T-helper 2 cell treated with Interferon-gamma antibody and Interleukin-4, amounts not matched to agents 100 ng/mL and 5 ng/mL, for 36 hours (primary cell): ENCODE results near the gene MAP3K20. TPM values are rescaled to one million over a fixed set of nuclear protein-coding genes. Genes with fewer than 3 reads are reported as not detected.

Experiments
- intact Hi-C: fragments of 100-400 bp; cut with micrococcal nuclease; formaldehyde crosslinking; loops from one replicate; pipeline ENCODE4 v1.15.1; 2023
- total RNA-seq: library from RNA; stranded (reverse); gene quantifications from 2 replicates; pipeline ENCODE4 v1.2.3, GENCODE V29; 2022

Gene MAP3K20
- total RNA-seq, 1 donor from 2014 or later: 17.1 TPM

DNA sequence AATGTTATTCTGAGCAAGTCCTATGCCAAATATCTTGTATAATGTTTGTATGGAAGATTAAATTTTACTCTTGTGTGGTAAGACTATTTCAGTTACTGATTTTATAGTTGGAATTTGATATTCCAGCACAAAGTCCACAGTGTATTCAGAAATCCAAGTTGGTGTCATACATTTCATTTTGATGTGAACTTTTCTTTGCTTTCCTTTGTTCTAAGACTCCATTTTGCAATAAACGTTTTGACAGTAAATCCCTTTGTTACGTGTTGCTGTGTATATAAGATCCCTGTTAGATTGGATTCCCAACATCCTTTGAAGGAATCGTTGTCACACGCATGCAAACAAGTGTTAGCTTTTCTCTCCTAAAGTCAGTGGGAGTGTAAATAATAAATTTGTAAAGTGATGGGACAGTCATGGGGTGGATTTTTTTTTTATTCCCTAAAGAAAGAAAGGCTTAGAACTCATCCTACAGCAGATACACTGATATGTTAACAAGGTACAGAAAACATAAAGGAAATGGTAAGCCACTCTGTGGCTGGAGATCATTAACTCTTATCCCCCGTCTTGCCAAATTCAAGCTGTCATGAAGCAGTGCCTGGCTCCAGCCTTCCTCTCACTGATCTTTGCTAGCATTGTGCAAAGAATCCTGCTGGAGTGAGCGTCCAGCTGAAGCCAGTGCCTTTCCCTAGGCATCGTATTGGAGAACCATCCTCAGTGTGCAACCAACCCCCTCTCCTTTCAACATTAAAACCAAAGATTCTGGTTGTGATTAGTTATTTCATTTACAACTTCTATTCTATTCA lies 151.5 kb downstream of the MAP3K20 start:
- intact Hi-C loops: no loop called here

DNA sequence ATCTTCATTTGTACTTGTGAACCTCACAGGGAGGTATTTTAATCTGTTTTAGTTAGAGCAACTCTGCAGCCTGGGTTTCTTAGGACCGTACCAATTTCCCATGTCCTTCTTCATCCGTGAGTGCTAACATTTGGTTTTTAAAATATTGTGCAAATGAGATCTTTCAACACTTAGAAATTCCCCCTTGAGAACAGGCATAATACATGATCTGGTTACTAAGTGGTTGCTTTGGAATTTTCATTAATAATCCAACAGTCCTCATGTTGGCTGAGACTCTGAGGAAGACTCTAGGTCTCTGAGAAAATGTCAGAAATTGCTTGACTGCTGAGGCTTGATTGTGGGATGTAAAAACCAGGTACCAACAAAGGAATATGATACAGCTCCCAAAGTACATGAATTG lies 153.4 kb downstream of the MAP3K20 start:
- intact Hi-C loops: no loop called here

DNA sequence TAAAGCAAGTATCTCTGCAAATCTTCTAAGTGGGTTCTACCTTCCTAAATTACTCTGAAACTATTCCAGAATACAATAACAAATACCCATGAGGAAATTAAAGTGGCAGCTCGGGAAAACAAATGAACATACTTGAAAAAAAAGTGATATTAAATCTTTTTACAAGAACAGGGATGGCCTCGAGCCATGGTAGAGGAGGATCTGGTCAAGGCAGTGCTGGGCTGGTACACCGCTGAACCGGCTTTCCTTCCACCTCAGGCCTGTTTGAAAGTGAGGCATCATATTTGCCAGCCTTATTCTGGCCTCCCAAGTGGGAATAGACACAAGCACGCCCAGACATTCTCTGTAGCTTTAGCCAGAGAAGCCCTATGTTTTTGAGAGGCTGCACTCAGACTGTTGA lies 154.5 kb downstream of the MAP3K20 start:
- intact Hi-C loops: loop anchor here (10.0 kb wide), 1 partner anchor 125 kb away; the partner anchor contains the start of gene CDCA7

DNA sequence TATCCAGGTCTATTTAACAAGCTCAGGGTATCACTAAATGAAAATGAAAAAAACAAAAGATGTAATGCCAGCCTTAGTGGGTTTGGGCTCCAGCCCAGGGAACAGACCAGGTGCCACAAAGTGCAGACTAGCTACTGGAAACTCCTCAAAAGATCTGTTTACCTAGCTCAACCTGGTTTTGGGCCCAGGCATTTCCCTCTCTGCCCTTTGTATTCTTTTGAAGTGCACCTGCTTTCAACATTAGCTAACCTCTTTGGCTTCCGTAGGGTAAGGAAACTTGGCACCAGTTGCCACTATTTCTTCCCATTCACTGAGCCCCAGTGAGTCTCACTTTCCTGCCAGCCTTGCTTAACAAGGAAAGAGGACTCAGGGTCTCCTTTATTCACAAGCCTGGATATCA lies 155.4 kb downstream of the MAP3K20 start:
- intact Hi-C loops: loop anchor here (10.0 kb wide), 1 partner anchor 124 kb away; the partner anchor contains the start of gene CDCA7

DNA sequence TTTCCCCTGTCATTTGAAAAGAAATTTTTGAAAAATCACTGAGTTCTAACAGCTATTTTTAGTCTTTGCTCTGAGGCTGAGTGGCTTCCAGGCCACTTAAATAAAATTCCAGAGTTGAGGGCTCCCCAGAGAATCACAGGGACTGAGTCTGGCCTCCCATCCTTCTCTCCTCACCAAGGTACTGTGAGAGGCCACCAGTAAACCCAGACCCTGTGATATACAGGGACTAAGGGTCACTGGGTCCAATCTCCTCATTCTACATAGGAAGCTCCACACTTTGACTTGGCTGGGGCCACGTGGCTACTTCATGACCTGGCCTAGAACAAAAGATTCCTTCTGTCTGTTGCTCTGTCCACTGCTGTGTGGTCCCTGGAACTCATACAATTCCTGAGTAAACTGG lies 155.8 kb downstream of the MAP3K20 start:
- intact Hi-C loops: loop anchor here (10.0 kb wide), 1 partner anchor 123 kb away; the partner anchor contains the start of gene CDCA7

DNA sequence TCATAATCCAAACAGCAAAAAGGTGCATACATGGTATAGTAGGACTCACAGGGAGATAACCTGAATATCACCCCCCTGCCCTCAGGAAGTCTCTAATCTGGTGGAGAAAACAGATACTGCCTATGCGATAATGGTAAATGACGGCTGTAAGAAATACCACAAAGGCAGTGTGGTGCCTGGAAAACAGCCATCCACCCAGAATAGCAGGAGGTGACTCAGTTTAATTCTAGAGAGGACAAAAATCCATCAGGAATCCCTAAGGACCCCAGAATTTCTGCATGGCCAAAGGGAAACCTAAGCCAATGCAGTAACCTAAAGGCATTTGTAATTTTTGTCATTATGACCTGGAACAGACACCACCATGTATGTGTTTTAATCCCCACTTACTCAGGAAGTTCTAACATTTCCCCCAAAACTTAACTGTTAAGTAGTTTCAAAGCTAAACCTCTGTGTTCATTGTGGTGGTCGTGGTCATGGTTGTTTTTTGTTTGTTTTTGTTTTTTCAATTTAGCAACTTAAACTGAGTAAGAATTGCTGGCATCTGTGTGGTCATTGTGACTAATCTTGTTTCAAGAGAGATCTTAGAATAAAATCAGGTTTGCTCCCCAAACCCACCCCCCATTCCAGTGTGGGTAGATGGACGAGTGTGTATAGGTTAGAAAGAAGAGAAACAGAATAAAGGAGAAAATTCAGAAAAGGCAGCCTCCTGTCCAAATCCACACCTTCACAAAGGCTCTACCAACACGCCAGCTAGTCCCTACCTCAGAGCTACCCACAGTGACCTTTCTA lies 157.5 kb downstream of the MAP3K20 start:
- intact Hi-C loops: loop anchor here (10.0 kb wide), 1 partner anchor 122 kb away; the partner anchor contains the start of gene CDCA7

DNA sequence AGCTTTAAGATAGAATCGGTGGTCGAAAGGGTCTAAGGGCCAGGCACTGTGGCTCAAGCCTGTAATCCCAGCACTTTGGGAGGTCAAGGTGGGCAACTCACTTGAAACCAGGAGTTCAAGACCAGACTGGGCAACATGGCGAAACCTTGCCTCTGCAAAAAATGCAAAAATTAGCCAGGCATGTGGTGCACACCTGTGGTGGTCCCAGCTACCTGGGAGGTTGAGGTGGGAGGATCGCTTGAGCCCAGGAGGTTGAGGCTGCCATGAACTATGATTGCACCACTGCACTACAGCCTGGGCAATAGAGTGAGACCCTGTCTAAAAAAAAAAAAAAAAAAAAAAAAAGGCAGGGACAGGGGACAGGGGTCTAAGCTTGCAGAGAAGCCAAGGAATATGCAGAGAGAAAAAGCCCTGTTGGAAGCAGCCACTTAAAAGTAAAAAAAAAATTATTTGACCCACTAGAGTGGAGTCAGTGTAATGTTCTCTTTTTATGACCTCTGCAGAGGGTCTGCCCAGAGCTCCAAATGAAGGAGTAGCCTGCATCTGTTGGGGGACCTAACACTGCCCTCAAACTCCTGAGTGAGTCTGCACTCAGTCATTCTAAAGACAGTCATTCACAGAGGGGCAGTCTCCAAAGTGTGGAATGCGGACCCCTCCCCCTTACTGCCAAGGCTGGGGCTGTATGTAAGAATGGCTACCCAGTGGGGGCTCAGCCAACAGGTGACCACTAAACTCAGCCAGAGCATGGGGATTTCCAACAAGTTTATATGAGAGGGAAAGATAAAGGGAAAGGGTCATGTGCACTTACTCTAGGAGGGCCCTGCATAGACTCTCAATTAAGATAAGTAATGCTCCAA lies 160.5 kb downstream of the MAP3K20 start:
- intact Hi-C loops: loop anchor here (10.0 kb wide), 1 partner anchor 119 kb away; the partner anchor contains the start of gene CDCA7

DNA sequence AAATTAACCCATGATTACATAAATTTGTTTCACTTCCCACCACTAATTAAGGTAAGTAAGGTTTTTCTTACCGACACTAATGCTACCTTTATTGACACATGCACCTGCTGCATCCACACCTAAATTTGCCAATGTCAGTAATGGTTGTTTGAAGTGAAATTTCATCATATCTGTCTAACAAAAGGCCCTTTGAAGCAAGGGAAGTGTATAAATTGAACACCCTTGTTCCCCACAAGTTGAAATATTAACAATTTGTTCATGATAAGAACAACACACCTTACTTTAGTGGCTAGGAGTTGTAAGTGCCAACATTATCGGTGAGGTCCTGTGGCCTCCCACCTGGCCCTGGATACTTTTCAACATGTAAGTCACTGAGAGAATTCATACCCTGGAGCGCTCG lies 162.7 kb downstream of the MAP3K20 start:
- intact Hi-C loops: loop anchor here (10.0 kb wide), 1 partner anchor 116 kb away; the partner anchor contains the start of gene CDCA7

DNA sequence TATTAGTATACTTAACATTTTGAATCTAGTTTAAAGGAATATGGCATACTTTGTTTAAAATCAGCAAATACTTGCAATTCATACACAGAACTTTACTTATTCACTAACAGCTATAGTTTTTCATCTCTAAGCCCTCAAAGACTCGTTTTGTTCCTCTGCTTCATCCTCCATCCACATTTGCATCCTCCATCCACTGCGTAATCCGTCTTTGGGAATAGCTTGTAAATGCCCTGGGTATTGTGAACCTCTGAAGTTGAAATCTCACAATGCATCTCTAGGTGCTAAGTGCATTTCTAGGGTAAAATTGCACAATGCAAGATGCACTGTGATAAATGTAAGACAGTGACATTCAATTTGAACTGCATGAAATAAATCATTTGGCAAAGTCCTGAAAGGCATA lies 163.2 kb downstream of the MAP3K20 start:
- intact Hi-C loops: loop anchor here (10.0 kb wide), 1 partner anchor 116 kb away; the partner anchor contains the start of gene CDCA7

DNA sequence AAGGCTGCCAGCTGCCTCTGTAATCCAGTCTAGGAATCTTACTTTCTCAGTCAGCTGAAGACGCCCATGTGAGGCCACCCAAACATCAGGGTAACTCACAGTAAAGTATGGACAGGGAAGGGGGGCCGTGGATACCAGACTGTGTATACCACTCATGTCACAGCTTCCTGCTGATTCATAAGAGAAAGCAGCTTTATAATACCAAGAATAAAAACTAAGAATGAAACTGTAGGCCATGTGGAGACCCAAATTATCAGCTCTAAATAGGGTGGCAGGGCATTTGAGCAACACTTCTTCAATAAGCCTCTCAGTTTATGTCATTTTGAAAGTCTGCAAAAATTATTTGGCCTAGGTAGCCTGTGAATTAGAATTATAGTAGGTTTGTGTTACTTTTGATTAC lies 164.0 kb downstream of the MAP3K20 start:
- intact Hi-C loops: loop anchor here (10.0 kb wide), 1 partner anchor 115 kb away; the partner anchor contains the start of gene CDCA7

DNA sequence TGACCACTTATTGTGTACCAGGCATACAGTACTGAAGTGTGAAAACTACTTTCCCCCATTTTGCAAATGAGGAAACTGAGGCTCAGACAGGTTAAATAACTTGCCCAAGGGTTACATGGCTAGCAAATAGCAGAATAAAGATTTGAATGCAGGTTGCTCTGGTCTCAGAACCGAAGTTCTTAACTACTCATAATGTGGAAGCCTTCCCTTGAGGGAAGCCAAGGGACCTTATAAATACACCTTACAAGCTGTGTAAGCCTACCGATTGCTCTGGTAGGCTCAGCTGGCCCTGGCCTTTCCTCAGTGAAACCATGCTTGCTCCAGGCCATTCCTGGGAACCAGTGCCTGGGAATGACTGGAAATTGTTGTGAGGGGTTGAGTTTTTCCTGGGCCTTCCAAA lies 164.4 kb downstream of the MAP3K20 start:
- intact Hi-C loops: no loop called here

DNA sequence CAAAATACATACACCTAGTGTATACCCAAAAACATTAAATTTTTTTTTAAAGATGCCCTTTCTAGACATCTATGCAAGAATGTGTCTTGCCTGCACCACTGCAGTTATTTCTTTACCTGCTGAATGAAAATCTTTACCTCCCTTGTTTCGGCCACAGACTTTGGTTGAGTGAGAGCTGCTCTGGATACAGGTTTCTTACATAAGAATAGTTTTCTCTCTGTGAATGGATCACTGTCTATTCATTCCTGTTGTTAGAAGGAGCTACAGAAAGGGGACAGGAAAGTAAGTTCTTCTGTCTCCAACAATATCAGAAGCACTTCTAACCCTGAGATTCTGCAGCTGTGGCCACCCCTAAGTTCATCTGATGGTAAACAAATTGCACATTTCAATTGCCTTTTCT lies 166.0 kb downstream of the MAP3K20 start:
- intact Hi-C loops: no loop called here

DNA sequence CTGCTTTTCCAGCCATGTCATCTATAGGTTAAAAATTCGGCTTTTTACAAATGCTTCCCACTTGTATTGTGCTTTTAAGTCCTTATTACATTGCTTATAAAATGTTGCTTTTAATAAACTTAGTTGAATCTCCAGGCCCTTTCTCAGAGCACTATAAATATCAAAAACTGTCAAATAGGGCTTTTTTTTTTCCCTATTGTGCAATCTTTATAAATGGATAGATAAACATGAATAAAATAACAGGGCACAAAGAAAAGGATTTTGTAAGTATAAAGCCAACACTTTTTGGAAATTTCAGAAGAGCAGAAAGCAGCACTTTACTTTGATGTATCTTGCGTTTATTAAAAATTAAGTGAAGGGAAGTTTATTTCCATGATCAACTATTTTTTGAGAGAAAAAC lies 171.5 kb downstream of the MAP3K20 start:
- intact Hi-C loops: no loop called here

DNA sequence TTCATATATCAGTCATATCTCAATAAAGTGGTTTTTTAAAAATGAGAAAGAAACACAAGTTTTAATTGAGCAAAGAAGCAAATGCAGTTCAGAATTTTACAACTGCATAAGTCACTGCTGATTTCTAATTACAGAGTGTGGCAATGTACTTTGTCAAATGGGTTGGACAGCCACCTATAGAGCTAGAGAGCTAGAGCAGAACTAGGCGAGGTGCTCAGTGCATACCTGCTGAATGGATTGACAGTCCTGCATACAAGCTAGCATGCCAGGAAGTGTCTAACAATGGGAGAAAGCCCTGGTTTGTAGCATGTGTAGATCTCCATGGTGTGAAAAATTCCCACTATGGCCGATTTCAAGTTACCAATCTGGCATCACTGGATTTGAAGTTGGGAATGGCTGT lies 172.7 kb downstream of the MAP3K20 start:
- intact Hi-C loops: no loop called here

DNA sequence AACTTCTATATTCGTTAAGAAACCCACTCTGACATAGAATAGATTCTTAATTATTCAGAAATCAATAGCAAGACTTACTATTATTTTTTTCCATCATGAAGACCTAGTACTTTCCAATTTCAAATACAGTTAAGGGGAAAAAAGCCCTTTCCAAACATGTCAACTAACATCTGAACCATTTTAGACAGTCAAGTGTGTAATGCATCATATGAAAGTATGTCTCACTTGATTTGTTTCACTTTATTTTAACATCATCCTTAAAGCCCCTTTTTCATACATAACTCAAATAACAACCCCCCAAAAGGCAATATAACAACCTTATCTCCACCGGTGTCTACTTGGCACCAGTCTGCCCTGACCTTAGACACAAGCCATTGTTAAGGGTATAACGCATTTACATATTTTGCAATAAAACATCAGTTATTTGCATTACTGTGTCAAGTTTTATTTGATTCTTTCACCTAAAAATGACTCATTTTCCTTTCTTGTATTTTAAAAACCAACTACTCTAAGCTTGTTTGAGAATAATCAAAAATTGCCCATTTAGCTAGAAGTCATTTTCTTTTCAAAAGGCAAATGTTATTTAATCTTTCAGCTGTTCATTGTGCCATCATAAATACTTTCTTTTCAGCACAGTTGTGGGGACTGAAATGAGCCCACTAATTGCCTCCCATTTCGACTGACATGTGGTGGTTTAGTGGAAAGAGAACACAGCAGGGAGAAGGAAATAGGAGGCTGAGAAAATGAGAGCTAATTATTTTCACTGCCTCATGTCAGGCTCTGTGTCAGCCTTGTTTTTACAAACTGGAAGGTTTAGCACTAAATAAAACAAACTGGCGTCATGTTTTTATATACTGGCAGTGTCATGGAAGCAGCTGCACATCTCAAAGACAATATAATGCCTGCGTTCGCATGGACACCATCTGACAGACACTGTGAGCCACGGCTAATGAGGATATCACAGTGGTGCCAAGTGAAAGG lies 174.3 kb downstream of the MAP3K20 start:
- intact Hi-C loops: no loop called here

DNA sequence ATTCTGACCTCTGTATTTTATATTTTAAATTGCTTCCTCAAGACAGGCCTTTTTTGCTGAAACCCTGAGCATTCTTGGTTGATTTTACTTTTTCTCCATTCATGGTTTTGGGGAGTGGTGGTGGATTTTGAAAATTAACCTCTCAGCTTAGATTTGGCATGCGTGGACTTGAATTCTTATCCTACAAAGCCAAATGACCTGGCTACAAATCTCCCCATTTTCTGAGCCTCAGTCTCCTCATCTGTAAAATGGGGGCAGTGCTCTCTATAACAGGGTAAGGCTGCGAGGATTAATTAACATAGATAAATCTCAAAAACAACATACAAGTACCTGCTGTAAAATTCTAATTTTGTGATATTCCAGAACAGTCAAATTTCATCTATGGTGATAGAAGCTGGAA lies 175.6 kb downstream of the MAP3K20 start:
- intact Hi-C loops: no loop called here

DNA sequence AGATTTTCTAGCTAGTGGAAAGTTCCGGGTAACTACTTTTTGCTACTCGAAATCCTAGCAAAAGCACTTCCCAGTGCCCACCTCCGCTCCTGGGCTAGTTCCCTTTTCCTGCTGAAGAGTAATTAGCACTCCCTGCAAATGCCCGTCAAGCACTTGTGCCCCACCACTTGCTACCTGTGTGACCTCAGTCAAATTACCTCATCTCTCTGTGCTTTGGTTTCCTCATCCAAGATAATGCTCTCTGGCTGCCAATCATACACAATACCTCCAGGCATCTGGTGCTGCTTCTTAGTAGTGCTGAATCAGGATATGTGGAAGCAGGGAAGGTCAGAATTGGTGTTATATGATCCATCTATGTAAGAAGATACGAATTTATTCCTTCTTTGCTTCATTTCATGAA lies 176.9 kb downstream of the MAP3K20 start:
- intact Hi-C loops: no loop called here

DNA sequence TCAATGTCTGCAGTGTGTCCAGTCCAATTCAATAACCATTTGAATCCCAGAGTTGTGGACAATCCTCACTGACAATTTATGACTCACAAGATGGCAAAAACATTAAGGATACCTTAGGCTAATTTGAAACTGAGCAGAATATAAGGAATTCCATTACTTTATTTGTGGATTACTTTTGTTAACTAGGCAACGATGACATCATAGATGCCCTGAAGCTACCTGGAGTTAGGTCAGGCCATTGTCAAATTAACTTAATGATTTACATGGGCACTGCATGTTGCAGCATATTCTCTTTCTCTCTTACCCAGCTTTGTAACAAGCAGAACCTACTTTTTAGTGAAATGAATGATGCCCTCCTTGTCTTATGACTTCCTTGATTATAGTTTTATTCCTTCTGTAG lies 179.0 kb downstream of the MAP3K20 start:
- intact Hi-C loops: no loop called here

DNA sequence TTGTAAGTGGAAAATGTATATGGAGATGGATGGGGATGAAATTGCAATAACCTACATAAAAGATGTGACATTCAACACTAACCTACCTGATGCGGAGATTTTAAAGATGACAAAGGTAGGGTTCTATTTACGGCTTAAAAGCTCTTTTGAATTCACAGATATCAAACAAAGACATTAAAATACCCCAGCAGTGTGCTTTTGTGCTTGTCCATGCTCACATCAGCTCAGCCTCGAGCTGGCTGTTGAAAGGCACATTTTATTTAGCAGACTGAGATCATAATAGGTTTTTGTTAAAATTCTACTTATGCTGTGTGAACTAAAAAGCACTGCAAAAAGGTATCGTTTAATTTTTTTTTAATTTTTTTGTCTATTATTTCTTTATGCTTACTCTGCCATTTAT lies 183.1 kb downstream of the MAP3K20 start:
- intact Hi-C loops: no loop called here

DNA sequence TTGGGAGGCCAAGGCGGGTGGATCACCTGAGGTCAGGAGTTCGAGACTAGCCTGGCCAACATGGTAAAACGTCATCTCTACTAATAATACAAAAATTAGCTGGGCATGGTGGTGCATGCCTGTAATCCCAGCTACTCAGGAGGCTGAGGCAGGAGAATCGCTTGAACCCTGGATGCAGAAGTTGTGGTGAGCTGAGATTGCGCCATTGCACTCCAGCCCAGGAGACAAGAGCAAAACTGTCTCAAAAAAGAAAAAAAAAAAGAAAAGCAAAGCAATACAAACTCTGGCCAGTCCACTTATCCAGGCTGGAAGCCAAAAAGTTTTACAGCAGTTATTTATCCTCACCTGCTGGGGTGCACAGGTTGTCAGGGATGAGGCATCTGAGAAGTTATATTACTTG lies 186.7 kb downstream of the MAP3K20 start:
- intact Hi-C loops: loop anchor here (10.0 kb wide), 1 partner anchor 92 kb away; the partner anchor contains the start of gene CDCA7
